Activated CD8-positive, alpha-beta memory T cell treated with anti-CD3 and anti-CD28 coated beads, Interleukin-2, amount 50 U/mL, for 4 hours (primary cell): ENCODE results near the gene FGF9.

Experiments
- DNase-seq: peaks from one replicate; pipeline ENCODE4 v3.0.0-alpha.2; 2020

FGF9 gene

GRCh38 chr13:21670883-21671619 is at the start of gene FGF9:
Gene FGF9 (plus strand): TSS chr13:21671073. CDS start chr13:21671913, 840 bp downstream.
- peak; percentile 81 for DNase-seq

GRCh38 chr13:21625366-21625765 is 45.5 kb upstream of the FGF9 start:
- no peak for DNase-seq

- no peak for DNase-seq
Measured at GRCh38 chr13:21632196-21632595, 38.7 kb upstream of the FGF9 start.

GRCh38 chr13:21636656-21637055 is 34.2 kb upstream of the FGF9 start:
- no peak for DNase-seq

GRCh38 chr13:21637296-21637695 is 33.6 kb upstream of the FGF9 start:
- DNase-seq, result peak; percentile 38

- peak; percentile 38 for DNase-seq
Measured at GRCh38 chr13:21638319-21639282, 32.3 kb upstream of the FGF9 start.

GRCh38 chr13:21639561-21639960 is 31.3 kb upstream of the FGF9 start:
- no peak for DNase-seq

GRCh38 chr13:21641629-21642028 is 29.2 kb upstream of the FGF9 start:
- no peak for DNase-seq

GRCh38 chr13:21657538-21657937 is 13.3 kb upstream of the FGF9 start:
- DNase-seq, result no peak

GRCh38 chr13:21659087-21659486 is 11.8 kb upstream of the FGF9 start:
- no peak for DNase-seq

- no peak for DNase-seq
Measured at GRCh38 chr13:21661097-21661909, 9.6 kb upstream of the FGF9 start.

- no peak for DNase-seq
Measured at GRCh38 chr13:21663197-21663596, 7.7 kb upstream of the FGF9 start.

- no peak for DNase-seq
Measured at GRCh38 chr13:21668732-21669275, 2.1 kb upstream of the FGF9 start.

GRCh38 chr13:21670006-21670882 is 629 bp upstream of the FGF9 start:
- DNase-seq, result peak; percentile 77

GRCh38 chr13:21671620-21672286 is 880 bp downstream of the FGF9 start:
- DNase-seq, result no peak

- DNase-seq, result no peak
Measured at GRCh38 chr13:21672287-21672680, 1.4 kb downstream of the FGF9 start.

- peak; percentile 32 for DNase-seq
Measured at GRCh38 chr13:21672796-21673538, 2.1 kb downstream of the FGF9 start.

GRCh38 chr13:21673539-21673788 is 2.6 kb downstream of the FGF9 start:
- peak; percentile 47 for DNase-seq

GRCh38 chr13:21673789-21674489 is 3.1 kb downstream of the FGF9 start:
- DNase-seq, result peak; percentile 46

- no peak for DNase-seq
Measured at GRCh38 chr13:21674490-21675009, 3.7 kb downstream of the FGF9 start.
